ENCODE data around the gene ATAD3B.
"Not testable (repeated sequence)": the region's sequence is repeated elsewhere in the genome, so short reads cannot be mapped to it uniquely, and the experiment has no call there.

The ATAD3B gene

GRCh38 chr1:1509465-1509850 lies 37.9 kb downstream of the ATAD3B start:
- in situ Hi-C loops (cut with MboI; ENCODE audit: low sequenced_read_pairs), result not testable (repeated sequence)

- in situ Hi-C loops (cut with MboI; ENCODE audit: low sequenced_read_pairs), result no loop called here
These were observed 39.5 kb downstream of the ATAD3B start for GRCh38 chr1:1510912-1511532.

- in situ Hi-C loops (cut with MboI; ENCODE audit: low sequenced_read_pairs), result no loop called here
These were observed 40.1 kb downstream of the ATAD3B start, which contains the start of gene ATAD3A for GRCh38 chr1:1511533-1512285. Gene ATAD3A, plus strand, starts transcription at chr1:1512162. Its CDS starts 107 bp downstream, at chr1:1512269.

- in situ Hi-C loops (cut with MboI; ENCODE audit: low sequenced_read_pairs), result not testable (repeated sequence)
These were observed 40.9 kb downstream of the ATAD3B start for GRCh38 chr1:1512425-1512824.

GRCh38 chr1:1513675-1514074 lies 42.1 kb downstream of the ATAD3B start:
- in situ Hi-C loops (cut with MboI; ENCODE audit: low sequenced_read_pairs), result not testable (repeated sequence)

GRCh38 chr1:1514376-1514775 lies 42.8 kb downstream of the ATAD3B start:
- in situ Hi-C loops (cut with MboI; ENCODE audit: low sequenced_read_pairs), result not testable (repeated sequence)

GRCh38 chr1:1516923-1517322 lies 45.4 kb downstream of the ATAD3B start:
- in situ Hi-C loops (cut with MboI; ENCODE audit: low sequenced_read_pairs), result not testable (repeated sequence)

GRCh38 chr1:1517973-1518620 lies 46.5 kb downstream of the ATAD3B start:
- in situ Hi-C loops (cut with MboI; ENCODE audit: low sequenced_read_pairs), result no loop called here

GRCh38 chr1:1518621-1519007 lies 47.0 kb downstream of the ATAD3B start:
- in situ Hi-C loops (cut with MboI; ENCODE audit: low sequenced_read_pairs), result not testable (repeated sequence)

GRCh38 chr1:1519805-1520505 lies 48.4 kb downstream of the ATAD3B start:
- in situ Hi-C loops (cut with MboI; ENCODE audit: low sequenced_read_pairs), result not testable (repeated sequence)

GRCh38 chr1:1521331-1521730 lies 49.8 kb downstream of the ATAD3B start:
- in situ Hi-C loops (cut with MboI; ENCODE audit: low sequenced_read_pairs), result no loop called here

GRCh38 chr1:1522536-1522935 lies 51.0 kb downstream of the ATAD3B start:
- in situ Hi-C loops (cut with MboI; ENCODE audit: low sequenced_read_pairs), result not testable (repeated sequence)

- in situ Hi-C loops (cut with MboI; ENCODE audit: low sequenced_read_pairs), result not testable (repeated sequence)
These were observed 51.7 kb downstream of the ATAD3B start for GRCh38 chr1:1523226-1523625.

GRCh38 chr1:1523651-1524050 lies 52.1 kb downstream of the ATAD3B start:
- in situ Hi-C loops (cut with MboI; ENCODE audit: low sequenced_read_pairs), result not testable (repeated sequence)

- in situ Hi-C loops (cut with MboI; ENCODE audit: low sequenced_read_pairs), result not testable (repeated sequence)
These were observed 53.3 kb downstream of the ATAD3B start for GRCh38 chr1:1524750-1525383.

- in situ Hi-C loops (cut with MboI; ENCODE audit: low sequenced_read_pairs), result not testable (repeated sequence)
These were observed 54.9 kb downstream of the ATAD3B start for GRCh38 chr1:1526476-1526875.

GRCh38 chr1:1527092-1527816 lies 55.7 kb downstream of the ATAD3B start:
- in situ Hi-C loops (cut with MboI; ENCODE audit: low sequenced_read_pairs), result no loop called here

- in situ Hi-C loops (cut with MboI; ENCODE audit: low sequenced_read_pairs), result no loop called here
These were observed 57.0 kb downstream of the ATAD3B start for GRCh38 chr1:1528301-1529267.

- in situ Hi-C loops (cut with MboI; ENCODE audit: low sequenced_read_pairs), result no loop called here
These were observed 57.8 kb downstream of the ATAD3B start for GRCh38 chr1:1529321-1529720.

Data from hTERT RPE-1 (cell line).